Measurements from ENCODE around the gene COLQ.

COLQ gene

DNA sequence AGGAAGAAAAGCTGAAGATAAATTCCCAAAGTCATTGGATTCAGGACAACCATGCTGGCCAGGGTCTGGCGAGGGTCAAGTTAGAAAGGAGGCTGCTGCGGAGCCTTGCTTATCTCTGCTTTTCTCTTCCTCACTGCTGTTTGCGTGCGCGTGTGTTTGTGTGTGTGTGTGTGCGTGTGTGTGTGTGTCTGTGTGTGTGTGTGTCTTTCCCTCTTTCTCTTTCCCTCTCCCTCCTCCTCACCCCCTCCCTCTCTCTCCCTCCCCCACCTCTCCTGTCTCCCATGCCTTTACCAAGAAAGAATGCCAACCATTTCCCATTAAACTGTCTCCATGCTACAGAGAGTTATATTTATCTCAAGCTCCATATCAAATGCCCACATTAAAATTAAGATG, at the start of gene COLQ:
Gene COLQ, minus strand, starts transcription at position 134 of the 393 bp plus-strand sequence. Its CDS starts 81 bp downstream, at position 53.
- TF ChIP-seq CTCF (IDR thresholded peaks at IDR 0.05), result no peak
- Histone ChIP-seq H3K27ac (peak within 1 kb of the TSS in 1 of 2 donors; percentile 46), H3K4me3 (peak within 1 kb of the TSS; percentile 57)
- no peak for DNase-seq (ENCODE audit: low spot score)

DNA sequence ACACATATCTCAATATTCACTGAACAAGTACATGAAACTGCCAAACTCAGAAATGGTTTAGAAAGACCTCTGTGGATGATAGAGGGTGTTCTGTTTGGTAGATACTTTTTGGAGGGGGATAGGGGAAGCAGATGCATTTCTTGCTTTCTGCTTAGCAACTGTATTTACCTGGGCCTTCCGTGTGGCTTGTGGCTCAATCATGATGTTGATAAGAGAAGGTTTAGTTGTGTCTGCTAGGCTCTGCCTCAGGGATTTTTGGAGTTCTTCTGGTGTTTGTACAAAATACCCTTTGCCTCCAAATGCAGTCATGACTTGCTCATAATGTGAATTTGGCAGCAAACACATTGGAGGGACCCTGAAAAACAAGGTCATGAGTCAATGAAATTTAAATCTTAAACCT, 41.7 kb upstream of the COLQ start:
- no peak for DNase-seq (ENCODE audit: low spot score)
- H3K27ac ChIP-seq, result no peak overlapping the region
- no peak for TF ChIP-seq CTCF (IDR thresholded peaks at IDR 0.05)
- no peak overlapping the region for H3K4me3 ChIP-seq

- H3K27ac ChIP-seq, result no peak overlapping the region
- DNase-seq (ENCODE audit: low spot score), result no peak
Measured at GRCh38 chr3:15562560-15562959, 41.1 kb upstream of the COLQ start.

GRCh38 chr3:15558581-15558980, 37.1 kb upstream of the COLQ start:
- TF ChIP-seq CTCF (IDR thresholded peaks at IDR 0.05), result no peak
- DNase-seq (ENCODE audit: low spot score), result no peak
- no peak overlapping the region for H3K27ac ChIP-seq
- H3K4me3 ChIP-seq, result no peak overlapping the region

More at GRCh38 chr3:15562560-15562959, 41.1 kb upstream of the COLQ start:
- TF ChIP-seq CTCF (IDR thresholded peaks at IDR 0.05), result no peak
- no peak overlapping the region for H3K4me3 ChIP-seq

- no peak overlapping the region for H3K27ac ChIP-seq
- TF ChIP-seq CTCF (IDR thresholded peaks at IDR 0.05), result peak; percentile 66
- H3K4me3 ChIP-seq, result no peak overlapping the region
- no peak for DNase-seq (ENCODE audit: low spot score)
Measured at GRCh38 chr3:15557511-15557946, 36.0 kb upstream of the COLQ start.

GRCh38 chr3:15556512-15556911, 35.0 kb upstream of the COLQ start:
- Histone ChIP-seq H3K27ac (no peak overlapping the region), H3K4me3 (no peak overlapping the region)
- no peak for TF ChIP-seq CTCF (IDR thresholded peaks at IDR 0.05)
- no peak for DNase-seq (ENCODE audit: low spot score)

DNA sequence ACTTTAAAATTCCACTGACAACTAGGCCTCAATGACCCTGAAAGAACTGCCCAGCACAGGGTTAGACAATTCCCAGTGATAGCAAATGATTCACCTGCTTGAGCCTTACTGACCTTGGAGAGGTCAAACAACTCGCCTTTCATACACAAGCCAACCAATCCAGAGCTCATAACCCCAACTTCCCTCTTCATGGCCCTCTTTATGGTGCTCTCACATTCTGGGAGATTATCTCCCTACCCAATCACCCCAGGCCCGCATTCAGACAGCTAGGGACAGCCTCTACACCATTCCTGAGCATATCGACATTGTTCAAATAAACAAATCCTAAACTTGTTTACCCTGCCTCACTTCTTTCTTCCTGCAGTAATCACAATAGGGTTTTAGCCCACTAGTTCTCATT, 32.2 kb upstream of the COLQ start:
- Histone ChIP-seq H3K27ac (no peak overlapping the region), H3K4me3 (no peak overlapping the region)
- no peak for TF ChIP-seq CTCF (IDR thresholded peaks at IDR 0.05)
- DNase-seq (ENCODE audit: low spot score), result no peak

Data from coronary artery (tissue), 2 donors.